K562 (cell line): ENCODE measurements around the gene IPP. TPM values are rescaled to one million over a fixed set of nuclear protein-coding genes. Genes with fewer than 3 reads are reported as not detected.

Experiments
- BCL6 ChIP-seq: fragments of 250-450 bp; sonication (Bioruptor Pico); IDR thresholded peaks from 2 replicates; pipeline ENCODE4 v1.4.0; 2020
- BHLHE40 ChIP-seq: IDR thresholded peaks from 2 replicates; pipeline ENCODE4 v1.6.1; 2011; ENCODE audit warnings: low read length, improper control_type of control experiment
- CGGBP1 ChIP-seq: fragments of 250-450 bp; sonication (Bioruptor Pico); IDR thresholded peaks from 2 replicates; pipeline ENCODE4 v1.9.0; 2021; ENCODE audit warnings: mild to moderate bottlenecking
- HNRNPK ChIP-seq: fragments of 200-400 bp; formaldehyde crosslinking; IDR thresholded peaks from one replicate; pipeline ENCODE4 v1.6.1; 2018; ENCODE audit warnings: mild to moderate bottlenecking, low read depth, low read length; ENCODE audit not compliant: poor library complexity, severe bottlenecking
- JUN ChIP-seq, 2 experiments: sonication (generic) in 1 of 2; formaldehyde crosslinking in 1 of 2; IDR thresholded peaks; 2 replicates each; pipeline versions ENCODE4 v1.6.1 to v1.8.0; 2012 to 2022; ENCODE audit warnings: borderline replicate concordance in 2 of 2, mild to moderate bottlenecking in 2 of 2, improper control_type of control experiment in 1 of 2, low read depth in 1 of 2, low read length in 1 of 2, missing genetic modification reagents in 1 of 2
- JUNB ChIP-seq: fragments of 450-650 bp; formaldehyde crosslinking; conservative IDR thresholded peaks from 2 replicates; pipeline ENCODE4 v1.4.0; 2020; ENCODE audit warnings: mild to moderate bottlenecking
- KLF13 ChIP-seq: fragments of 450-650 bp; IDR thresholded peaks from 2 replicates; pipeline ENCODE4 v1.6.1; 2016; ENCODE audit warnings: missing genetic modification characterization, low read depth, mild to moderate bottlenecking, missing compliant biosample characterization, moderate library complexity, borderline replicate concordance
- L3MBTL2 ChIP-seq: fragments of 450-650 bp; IDR thresholded peaks from 2 replicates; pipeline ENCODE4 v1.6.1; 2016; ENCODE audit warnings: mild to moderate bottlenecking, moderate library complexity
- NCOA4 ChIP-seq: fragments of 450-650 bp; IDR thresholded peaks from 2 replicates; pipeline ENCODE4 v1.6.1; 2018; ENCODE audit warnings: mild to moderate bottlenecking; ENCODE audit not compliant: partially characterized antibody
- NR4A1 ChIP-seq, 2 experiments: fragments of 250-450 bp in 1 of 2; fragments of 450-650 bp in 1 of 2; sonication (Bioruptor Pico) in 1 of 2; IDR thresholded peaks; 2 replicates each; pipeline versions ENCODE4 v1.4.0 to v1.6.1; 2016 to 2020; ENCODE audit warnings: mild to moderate bottlenecking in 2 of 2, missing compliant biosample characterization in 1 of 2, missing genetic modification characterization in 1 of 2, moderate library complexity in 1 of 2
- POLR2H ChIP-seq: IDR thresholded peaks from 2 replicates; pipeline ENCODE4 v1.6.1; 2016; ENCODE audit warnings: missing genetic modification characterization, low read depth, mild to moderate bottlenecking, control low read depth, missing compliant biosample characterization, moderate library complexity
- PURB ChIP-seq: sonication (generic); formaldehyde crosslinking; IDR thresholded peaks from 2 replicates; pipeline ENCODE4 v1.9.0; 2021; ENCODE audit warnings: low read depth, mild to moderate bottlenecking, missing genetic modification reagents
- RFX1 ChIP-seq: fragments of 450-650 bp; IDR thresholded peaks from 2 replicates; pipeline ENCODE4 v1.6.1; 2016; ENCODE audit warnings: mild to moderate bottlenecking, moderate library complexity
- RREB1 ChIP-seq: fragments of 250-450 bp; sonication (Bioruptor Pico); IDR thresholded peaks from 2 replicates; pipeline ENCODE4 v1.4.0; 2020
- SMARCB1 ChIP-seq: IDR thresholded peaks from 2 replicates; pipeline ENCODE4 v1.6.1; 2011; ENCODE audit warnings: improper control_type of control experiment, low read depth; ENCODE audit not compliant: insufficient read length
- TBP ChIP-seq: optimal IDR thresholded peaks from 2 replicates; pipeline ENCODE3; 2011; ENCODE audit warnings: low read depth, low read length, improper control_type of control experiment
- ZBTB8A ChIP-seq: fragments of 450-650 bp; IDR thresholded peaks from 2 replicates; pipeline ENCODE4 v1.6.1; 2018; ENCODE audit warnings: mild to moderate bottlenecking, moderate library complexity; ENCODE audit not compliant: partially characterized antibody
- ZNF165 ChIP-seq: fragments of 250-450 bp; sonication (Bioruptor Pico); IDR thresholded peaks from 2 replicates; pipeline ENCODE4 v1.4.0; 2020; ENCODE audit warnings: borderline replicate concordance
- ZNF586 ChIP-seq: fragments of 450-650 bp; formaldehyde crosslinking; conservative IDR thresholded peaks from 2 replicates; pipeline ENCODE4 v1.4.0; 2020; ENCODE audit warnings: mild to moderate bottlenecking, moderate library complexity
- polyA plus RNA-seq, 8 experiments: library from polyadenylated mRNA; depleted of rRNA in 4 of 8; stranded (reverse) in 5 of 8; unstranded in 3 of 8; fragments of >200 nt; fragmentation: Nextera tagmentation in 2 of 8; fragmentation: Illumina TruSeq in 1 of 8; extraction: Ambion mirVana in 2 of 8; extraction: Trizol in 1 of 8; gene quantifications; 2 replicates each; pipeline versions ENCODE4 v1.2.1 to v1.2.3, GENCODE V29; 2011 to 2014; ENCODE audit warnings: inconsistent platforms in 1 of 8, missing spikeins in 1 of 8
- total RNA-seq, 7 experiments: library from RNA; depleted of rRNA in 6 of 7; stranded (reverse); fragments of >200 nt in 6 of 7; fragmentation: Illumina TruSeq in 2 of 7; extraction: Trizol in 2 of 7; gene quantifications; 2 replicates each; pipeline versions ENCODE4 v1.2.1 to v1.2.3, GENCODE V29; 2011 to 2021; ENCODE audit warnings: low replicate concordance in 1 of 7

IPP gene
- total and polyA plus RNA-seq, 9 of the 15 experiments (the other 6 are each of a cell fraction or from before 2014, with no cell fraction given), result 6.9 to 15.1 (median 9.7) TPM

GRCh38 chr1:45750298-45751038, at the start of gene IPP (continued):
- TF ChIP-seq ZNF586 (CRISPR knock-in tag) (0 out of 2 replicates have a peak, but pooled peaks have one; percentile 53), NCOA4 (no peak), CGGBP1 (CRISPR knock-in tag) (peak; percentile 56; the same call in 1 of the 2 replicates), POLR2H (tag) (peak; percentile 96), TBP (peak; percentile 98), ZBTB8A (no peak), JUNB (CRISPR knock-in tag) (no peak), BHLHE40 (peak; percentile 54), ZNF165 (CRISPR knock-in tag) (no peak), SMARCB1 (no peak), BCL6 (CRISPR knock-in tag) (no peak), JUN (IDR thresholded peaks at IDR 0.05; ENCODE audit: borderline replicate concordance, low read depth, low read length) (peak; percentile 21; the same call in 1 of the 2 replicates), JUN (CRISPR knock-in tag; IDR thresholded peaks at IDR 0.05; ENCODE audit: borderline replicate concordance) (peak; percentile 68; the same call in 1 of the 2 replicates), RREB1 (CRISPR knock-in tag) (peak; percentile 83), KLF13 (tag) (peak; percentile 65; the same call in 1 of the 2 replicates), RFX1 (no peak), HNRNPK (no peak), PURB (CRISPR knock-in tag) (no peak), L3MBTL2 (peak; percentile 83), NR4A1 (CRISPR knock-in tag; IDR thresholded peaks at IDR 0.05) (no peak), NR4A1 (tag; IDR thresholded peaks at IDR 0.05) (no peak; the same call in 1 of the 2 replicates)
